Kidney tubule cell (primary cell): Measurements from ENCODE around the gene MRPL4.
A peak's percentile ranks its signal among the peaks of the same experiment; 100 is the strongest.
"Not testable (repeated sequence)": the region's sequence is repeated elsewhere in the genome, so short reads cannot be mapped to it uniquely, and the experiment has no call there.

Source experiments
- DNase-seq: peaks from one replicate; pipeline ENCODE4 v3.0.0-alpha.2; 2018; ENCODE audit warnings: low spot score

MRPL4 gene

GRCh38 chr19:10230173-10230860 is 21.7 kb upstream of the MRPL4 start:
- DNase-seq, result no peak

- peak; percentile 64 for DNase-seq
Observed at GRCh38 chr19:10230861-10231611, 21.0 kb upstream of the MRPL4 start, which contains the start of gene S1PR2. Gene S1PR2, minus strand, starts transcription at chr19:10231331. Its CDS starts 6,426 bp downstream, at chr19:10224905.

GRCh38 chr19:10231612-10232228 is 20.3 kb upstream of the MRPL4 start:
- DNase-seq, result no peak

- no peak for DNase-seq
Observed at GRCh38 chr19:10233946-10234345, 18.1 kb upstream of the MRPL4 start.

- DNase-seq, result no peak
Observed at GRCh38 chr19:10235003-10235402, 17.0 kb upstream of the MRPL4 start.

- not testable (repeated sequence) for DNase-seq
Observed at GRCh38 chr19:10235409-10235808, 16.6 kb upstream of the MRPL4 start.

- no peak for DNase-seq
Observed at GRCh38 chr19:10237702-10238101, 14.3 kb upstream of the MRPL4 start.

- no peak for DNase-seq
Observed at GRCh38 chr19:10238172-10238783, 13.7 kb upstream of the MRPL4 start.

GRCh38 chr19:10241826-10242449 is 10.1 kb upstream of the MRPL4 start:
- DNase-seq, result not testable (repeated sequence)

- DNase-seq, result no peak
Observed at GRCh38 chr19:10243606-10244005, 8.4 kb upstream of the MRPL4 start.

- no peak for DNase-seq
Observed at GRCh38 chr19:10245189-10245939, 6.7 kb upstream of the MRPL4 start.

GRCh38 chr19:10246511-10246910 is 5.5 kb upstream of the MRPL4 start:
- DNase-seq, result no peak

GRCh38 chr19:10252707-10253106 is 693 bp downstream of the MRPL4 start:
- DNase-seq, result no peak

GRCh38 chr19:10254244-10254643 is 2.2 kb downstream of the MRPL4 start:
- DNase-seq, result no peak

GRCh38 chr19:10255358-10255757 is 3.3 kb downstream of the MRPL4 start:
- DNase-seq, result no peak

GRCh38 chr19:10256551-10256950 is 4.5 kb downstream of the MRPL4 start:
- no peak for DNase-seq

GRCh38 chr19:10256970-10257615 is 5.1 kb downstream of the MRPL4 start:
- no peak for DNase-seq

GRCh38 chr19:10258080-10258710 is 6.2 kb downstream of the MRPL4 start:
- DNase-seq, result no peak

- DNase-seq, result peak; percentile 90
Observed at GRCh38 chr19:10259162-10259905, 7.3 kb downstream of the MRPL4 start.

- peak; percentile 91 for DNase-seq
Observed at GRCh38 chr19:10260141-10260584, 8.1 kb downstream of the MRPL4 start.
